Mammary epithelial cell (primary cell): ENCODE measurements around the gene CD79B.
"Not testable (repeated sequence)": the region's sequence is repeated elsewhere in the genome, so short reads cannot be mapped to it uniquely, and the experiment has no call there.

Source experiments
- CTCF ChIP-seq, 2 donors: IDR thresholded peaks in 1 of 2; conservative IDR thresholded peaks in 1 of 2; 2 replicates each; pipeline ENCODE4 v1.5.1; 2011 to 2012; ENCODE audit warnings: inconsistent platforms in 2 of 2, low read length in 2 of 2, mild to moderate bottlenecking in 2 of 2, control low read depth in 1 of 2, low read depth in 1 of 2; ENCODE audit not compliant: insufficient read depth in 1 of 2; ENCODE audit errors: extremely low read depth in 1 of 2
- EZH2 ChIP-seq: IDR thresholded peaks from 2 replicates; pipeline ENCODE4 v1.6.1; 2012; ENCODE audit warnings: low read length, inconsistent platforms, borderline replicate concordance

- not testable (repeated sequence) for TF ChIP-seq CTCF (conservative IDR thresholded peaks at IDR 0.05 in 1 of 2, IDR thresholded peaks at IDR 0.05 in 1 of 2; ENCODE audit: extremely low read depth in 1 of 2, insufficient read depth in 1 of 2, low read depth in 1 of 2, low read length in 2 of 2); EZH2
Measured at GRCh38 chr17:63885119-63885518, 47.0 kb downstream of the CD79B start.
